Suppressor macrophage treated with lipopolysaccharide for 1 hour (primary cell): ENCODE results near the gene KLF3.

Experiments
- DNase-seq, 3 donors: peaks; one replicate each; pipeline ENCODE4 v3.0.0-alpha.2; 2020 to 2022

The KLF3 gene

GRCh38 chr4:38699112-38699511, 35.1 kb downstream of the KLF3 start:
- DNase-seq = no peak

GRCh38 chr4:38703635-38704034, 39.6 kb downstream of the KLF3 start:
- DNase-seq = no peak

GRCh38 chr4:38704622-38705154, 40.7 kb downstream of the KLF3 start:
- no peak for DNase-seq

GRCh38 chr4:38706301-38706700, 42.3 kb downstream of the KLF3 start:
- DNase-seq = no peak

GRCh38 chr4:38710053-38710452, 46.1 kb downstream of the KLF3 start:
- DNase-seq = no peak

GRCh38 chr4:38711066-38711465, 47.1 kb downstream of the KLF3 start:
- DNase-seq = no peak

GRCh38 chr4:38715050-38715449, 51.1 kb downstream of the KLF3 start:
- peak; percentile 8 to 60 (median 40) for DNase-seq

GRCh38 chr4:38716256-38716655, 52.3 kb downstream of the KLF3 start:
- DNase-seq = no peak

- no peak for DNase-seq
Observed at GRCh38 chr4:38717604-38718003, 53.6 kb downstream of the KLF3 start.

GRCh38 chr4:38723114-38723513, 59.1 kb downstream of the KLF3 start:
- DNase-seq = no peak

- DNase-seq = no peak
Observed at GRCh38 chr4:38723726-38724474, 59.9 kb downstream of the KLF3 start.

GRCh38 chr4:38724475-38724808, 60.4 kb downstream of the KLF3 start:
- DNase-seq = no peak

GRCh38 chr4:38728631-38729141, 64.7 kb downstream of the KLF3 start:
- DNase-seq = no peak

GRCh38 chr4:38730493-38730829, 66.5 kb downstream of the KLF3 start:
- no peak for DNase-seq

GRCh38 chr4:38730830-38731646, 67.0 kb downstream of the KLF3 start:
- DNase-seq = peak; percentile 70 to 88 (median 87)

GRCh38 chr4:38733663-38734062, 69.7 kb downstream of the KLF3 start:
- no peak for DNase-seq

- peak in 2 of 3 donors; percentile 31 to 41 for DNase-seq
Observed at GRCh38 chr4:38734446-38734845, 70.4 kb downstream of the KLF3 start.

GRCh38 chr4:38734911-38735310, 70.9 kb downstream of the KLF3 start:
- peak; percentile 70 to 81 (median 77) for DNase-seq

GRCh38 chr4:38735870-38736269, 71.9 kb downstream of the KLF3 start:
- DNase-seq = no peak

GRCh38 chr4:38738940-38739803, 75.2 kb downstream of the KLF3 start:
- no peak for DNase-seq

- no peak for DNase-seq
Observed at GRCh38 chr4:38740303-38740702, 76.3 kb downstream of the KLF3 start.

GRCh38 chr4:38743866-38744265, 79.9 kb downstream of the KLF3 start:
- peak; percentile 73 to 88 (median 86) for DNase-seq

GRCh38 chr4:38745881-38746280, 81.9 kb downstream of the KLF3 start:
- no peak for DNase-seq
